Measurements from ENCODE around the gene KAZALD1.
A peak's percentile ranks its signal among the peaks of the same experiment; 100 is the strongest.

Gene KAZALD1

GRCh38 chr10:101080933-101081931 lies 19.4 kb downstream of the KAZALD1 start:
- no peaks in the 10 kb centered on the region for H3K36me3 Mint-ChIP-seq (ENCODE audit: low read depth)
- no peak overlapping the region for H3K4me3 Mint-ChIP-seq
- DNase-seq = peak; percentile 76
- H3K27me3 Mint-ChIP-seq (ENCODE audit: low read depth, poor library complexity) = peaks cover 99% of the 10 kb centered on the region
- no peaks in the 10 kb centered on the region for H3K9me3 Mint-ChIP-seq
- TF ChIP-seq CTCF (IDR thresholded peaks at IDR 0.05) = no peak
- H3K4me1 Mint-ChIP-seq = peaks cover 3% of the 10 kb centered on the region
- peak overlapping the region; percentile 38 for H3K27ac Mint-ChIP-seq

- H3K27me3 Mint-ChIP-seq (ENCODE audit: low read depth, poor library complexity) = peaks cover 100% of the 10 kb centered on the region
- H3K4me3 Mint-ChIP-seq = no peak overlapping the region
- TF ChIP-seq CTCF (IDR thresholded peaks at IDR 0.05) = no peak
- DNase-seq = no peak
- no peaks in the 10 kb centered on the region for H3K9me3 Mint-ChIP-seq
- H3K36me3 Mint-ChIP-seq (ENCODE audit: low read depth) = no peaks in the 10 kb centered on the region
- no peak overlapping the region for H3K27ac Mint-ChIP-seq
- no peaks in the 10 kb centered on the region for H3K4me1 Mint-ChIP-seq
Measured at GRCh38 chr10:101085846-101086245, 24.1 kb downstream of the KAZALD1 start.

- TF ChIP-seq CTCF (IDR thresholded peaks at IDR 0.05) = no peak
- Mint-ChIP-seq H3K36me3 (ENCODE audit: low read depth) (no peaks in the 10 kb centered on the region), H3K27ac (no peak overlapping the region), H3K4me1 (no peaks in the 10 kb centered on the region), H3K9me3 (no peaks in the 10 kb centered on the region), H3K27me3 (ENCODE audit: low read depth, poor library complexity) (peaks cover 100% of the 10 kb centered on the region), H3K4me3 (no peak overlapping the region)
- no peak for DNase-seq
Measured at GRCh38 chr10:101087376-101087775, 25.6 kb downstream of the KAZALD1 start.

GRCh38 chr10:101087965-101088364 lies 26.2 kb downstream of the KAZALD1 start:
- no peaks in the 10 kb centered on the region for H3K36me3 Mint-ChIP-seq (ENCODE audit: low read depth)
- no peak overlapping the region for H3K4me3 Mint-ChIP-seq
- peaks cover 100% of the 10 kb centered on the region for H3K27me3 Mint-ChIP-seq (ENCODE audit: low read depth, poor library complexity)
- H3K27ac Mint-ChIP-seq = no peak overlapping the region
- TF ChIP-seq CTCF (IDR thresholded peaks at IDR 0.05) = no peak
- H3K4me1 Mint-ChIP-seq = peaks cover 5% of the 10 kb centered on the region
- DNase-seq = no peak
- no peaks in the 10 kb centered on the region for H3K9me3 Mint-ChIP-seq

- Mint-ChIP-seq H3K9me3 (no peaks in the 10 kb centered on the region), H3K27ac (no peak overlapping the region), H3K36me3 (ENCODE audit: low read depth) (no peaks in the 10 kb centered on the region), H3K4me1 (peaks cover 20% of the 10 kb centered on the region), H3K4me3 (no peak overlapping the region), H3K27me3 (ENCODE audit: low read depth, poor library complexity) (peaks cover 99% of the 10 kb centered on the region)
- no peak for TF ChIP-seq CTCF (IDR thresholded peaks at IDR 0.05)
- DNase-seq = no peak
Measured at GRCh38 chr10:101089520-101090299, 27.9 kb downstream of the KAZALD1 start.

Data from nephron progenitor cell (in vitro differentiated cells).